ENCODE results near the gene LCN12.

The LCN12 gene

GRCh38 chr9:136945333-136946227 lies 6.5 kb upstream of the LCN12 start:
- DNase-seq, result no peak

GRCh38 chr9:136946228-136947027 lies 5.6 kb upstream of the LCN12 start:
- no peak for DNase-seq

- DNase-seq, result no peak
These were observed 4.8 kb upstream of the LCN12 start for GRCh38 chr9:136947028-136947891.

GRCh38 chr9:136947955-136948510 lies 4.0 kb upstream of the LCN12 start:
- no peak for DNase-seq

GRCh38 chr9:136949239-136949816 lies 2.7 kb upstream of the LCN12 start:
- no peak for DNase-seq

- peak; percentile 68 for DNase-seq
These were observed 2.0 kb upstream of the LCN12 start for GRCh38 chr9:136949817-136950655.

- no peak for DNase-seq
These were observed 1.3 kb upstream of the LCN12 start for GRCh38 chr9:136950656-136951276.

GRCh38 chr9:136952321-136952850 lies 313 bp downstream of the LCN12 start:
- DNase-seq, result no peak

- DNase-seq, result no peak
These were observed 1.1 kb downstream of the LCN12 start for GRCh38 chr9:136952876-136953770.

GRCh38 chr9:136953771-136954269 lies 1.7 kb downstream of the LCN12 start:
- no peak for DNase-seq

- no peak for DNase-seq
These were observed 2.4 kb downstream of the LCN12 start for GRCh38 chr9:136954270-136955083.

- no peak for DNase-seq
These were observed 3.3 kb downstream of the LCN12 start for GRCh38 chr9:136955202-136955942.

- no peak for DNase-seq
These were observed 3.9 kb downstream of the LCN12 start for GRCh38 chr9:136955943-136956335.

GRCh38 chr9:136956604-136957003 lies 4.5 kb downstream of the LCN12 start:
- no peak for DNase-seq

- DNase-seq, result no peak
These were observed 5.4 kb downstream of the LCN12 start for GRCh38 chr9:136957461-136957860.

GRCh38 chr9:136957901-136958300 lies 5.8 kb downstream of the LCN12 start:
- no peak for DNase-seq

- DNase-seq, result no peak
These were observed 6.4 kb downstream of the LCN12 start for GRCh38 chr9:136958473-136958872.
